Activated T-helper 1 cell treated with Interleukin-2 at 50 U/mL for 16 hours (primary cell): ENCODE measurements around the gene FASN.

ENCODE experiments used
- DNase-seq: peaks from one replicate; pipeline ENCODE4 v3.0.0-alpha.2; 2020; ENCODE audit warnings: low read depth

Gene FASN

DNA sequence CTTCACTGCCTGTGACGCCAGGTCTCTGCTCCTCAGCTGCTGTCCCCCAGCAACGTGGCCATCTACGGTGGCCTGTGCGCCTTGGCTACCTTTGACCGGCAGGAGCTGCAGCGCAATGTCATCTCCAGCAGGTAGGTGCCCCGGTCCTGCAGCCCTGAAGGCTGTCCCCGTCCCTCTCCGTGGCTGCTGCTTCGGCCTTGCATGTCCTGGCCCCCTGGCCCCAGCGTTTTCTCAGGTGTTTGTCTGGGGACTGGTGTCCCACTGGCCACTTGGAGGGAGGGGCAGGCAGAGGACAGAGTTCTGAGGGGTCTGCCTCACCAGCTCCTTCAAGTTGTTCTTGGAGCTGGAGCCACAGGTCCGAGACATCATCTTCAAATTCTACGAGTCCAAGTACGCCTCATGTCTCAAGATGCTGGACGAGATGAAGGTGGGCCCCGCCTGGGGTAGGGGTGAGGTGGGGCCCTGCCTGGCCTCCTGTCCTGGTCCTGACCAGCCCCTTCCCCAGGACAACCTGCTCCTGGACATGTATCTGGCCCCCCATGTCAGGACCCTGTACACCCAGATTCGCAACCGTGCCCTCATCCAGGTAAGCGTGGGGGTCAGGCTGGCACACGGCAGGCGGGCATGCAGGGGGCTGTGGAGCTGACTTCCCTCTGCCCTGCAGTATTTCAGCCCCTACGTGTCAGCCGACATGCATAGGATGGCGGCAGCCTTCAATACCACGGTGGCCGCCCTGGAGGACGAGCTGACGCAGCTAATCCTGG is 41.9 kb downstream of the FASN start:
- no peak for DNase-seq

DNA sequence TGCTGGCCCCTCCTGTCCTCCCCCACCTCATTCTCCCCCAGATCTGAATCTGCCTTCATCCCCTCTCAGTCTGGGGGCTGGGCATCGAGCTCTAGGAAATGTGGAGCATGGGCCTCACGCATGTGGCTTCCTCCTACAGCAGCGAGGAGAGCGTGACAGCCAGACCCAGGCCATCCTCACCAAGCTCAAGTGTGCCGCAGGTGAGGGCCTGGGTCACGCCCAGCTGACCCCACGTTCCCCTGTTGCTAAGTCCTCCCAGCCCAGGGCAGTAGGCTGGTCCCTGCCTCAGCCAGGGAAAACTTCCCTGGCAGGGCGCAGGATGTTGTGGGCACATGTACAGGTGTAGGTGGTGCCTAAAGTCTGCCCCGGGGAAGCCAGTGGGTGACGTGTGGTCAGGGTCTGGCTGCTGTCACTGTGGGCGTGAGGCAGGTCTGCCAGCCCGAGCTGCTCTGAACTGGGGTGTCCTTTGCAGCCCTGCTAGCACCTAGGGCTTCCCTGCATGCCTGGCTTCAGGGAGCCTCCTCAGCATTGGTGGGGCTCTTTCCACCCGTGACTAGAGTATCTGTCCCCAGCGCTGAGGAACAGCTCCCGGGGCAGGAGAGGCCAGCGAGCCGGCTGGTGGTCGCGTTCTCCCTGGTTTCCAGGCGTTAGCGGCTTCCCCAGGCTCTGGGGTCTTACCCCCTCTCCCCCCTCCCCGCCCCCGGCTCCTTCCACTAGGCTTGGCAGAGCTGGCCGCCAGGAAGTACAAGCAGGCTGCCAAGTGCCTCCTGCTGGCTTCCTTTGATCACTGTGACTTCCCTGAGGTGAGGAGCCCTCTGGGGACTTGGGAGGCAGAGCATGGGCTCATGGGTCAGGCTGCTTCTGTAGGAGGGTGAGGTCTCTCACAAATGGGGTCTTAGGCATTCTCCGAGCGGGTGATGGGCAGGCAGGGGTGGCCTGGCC is 42.7 kb downstream of the FASN start:
- DNase-seq, result no peak

DNA sequence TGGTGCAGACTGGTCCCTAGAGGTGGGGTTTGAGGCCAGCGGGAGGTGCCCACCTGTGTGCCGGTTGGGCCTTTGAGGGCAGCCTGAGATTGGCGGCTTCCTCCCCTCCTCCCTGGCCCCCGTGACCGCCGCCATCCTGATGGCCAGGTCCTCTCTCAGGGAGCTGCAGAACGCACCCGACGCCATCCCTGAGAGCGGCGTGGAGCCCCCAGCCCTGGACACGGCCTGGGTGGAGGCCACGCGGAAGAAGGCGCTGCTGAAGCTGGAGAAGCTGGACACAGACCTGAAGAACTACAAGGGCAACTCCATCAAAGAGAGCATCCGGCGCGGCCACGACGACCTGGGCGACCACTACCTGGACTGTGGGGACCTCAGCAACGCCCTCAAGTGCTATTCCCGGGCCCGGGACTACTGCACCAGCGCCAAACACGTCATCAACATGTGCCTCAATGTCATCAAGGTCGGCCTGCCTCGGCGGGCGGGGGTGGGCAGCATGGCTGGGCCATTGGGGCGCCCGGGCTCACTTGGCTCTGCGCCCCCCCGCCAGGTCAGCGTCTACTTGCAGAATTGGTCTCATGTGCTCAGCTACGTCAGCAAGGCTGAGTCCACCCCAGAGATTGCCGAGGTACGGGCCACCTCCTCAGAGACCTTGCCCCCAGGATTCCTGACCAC is 43.5 kb downstream of the FASN start:
- no peak for DNase-seq

DNA sequence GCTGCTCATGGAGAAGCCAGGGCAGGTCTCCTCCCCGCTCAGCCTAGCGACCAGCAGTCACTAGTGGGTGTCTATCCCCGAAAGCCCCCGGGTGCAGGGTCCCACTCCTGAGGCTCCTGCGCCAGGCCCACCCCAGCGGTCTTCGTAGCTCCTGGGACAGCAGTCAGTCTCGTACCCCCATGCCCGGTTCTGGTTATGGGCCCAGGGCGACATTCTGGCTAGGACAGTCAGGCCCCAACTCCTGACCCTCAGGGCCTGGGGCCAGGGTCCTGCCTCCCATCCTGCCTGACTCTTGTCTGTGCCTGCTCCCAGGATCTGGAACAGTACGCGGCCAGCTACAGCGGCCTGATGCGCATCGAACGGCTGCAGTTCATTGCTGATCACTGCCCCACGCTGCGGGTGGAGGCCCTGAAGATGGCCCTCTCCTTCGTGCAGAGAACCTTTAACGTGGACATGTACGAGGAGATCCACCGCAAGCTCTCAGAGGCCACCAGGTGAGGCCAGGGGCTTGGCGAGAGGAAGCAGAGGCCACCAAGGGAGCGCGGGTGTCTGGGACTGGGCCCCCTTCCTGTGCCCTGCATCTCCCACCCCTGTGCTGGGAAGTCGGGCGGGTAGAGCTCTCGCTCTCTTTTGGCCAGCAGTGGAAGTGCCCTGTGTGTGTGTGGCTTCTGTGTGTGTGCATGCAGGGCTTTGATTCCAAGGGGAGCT is 44.3 kb downstream of the FASN start:
- DNase-seq, result no peak

DNA sequence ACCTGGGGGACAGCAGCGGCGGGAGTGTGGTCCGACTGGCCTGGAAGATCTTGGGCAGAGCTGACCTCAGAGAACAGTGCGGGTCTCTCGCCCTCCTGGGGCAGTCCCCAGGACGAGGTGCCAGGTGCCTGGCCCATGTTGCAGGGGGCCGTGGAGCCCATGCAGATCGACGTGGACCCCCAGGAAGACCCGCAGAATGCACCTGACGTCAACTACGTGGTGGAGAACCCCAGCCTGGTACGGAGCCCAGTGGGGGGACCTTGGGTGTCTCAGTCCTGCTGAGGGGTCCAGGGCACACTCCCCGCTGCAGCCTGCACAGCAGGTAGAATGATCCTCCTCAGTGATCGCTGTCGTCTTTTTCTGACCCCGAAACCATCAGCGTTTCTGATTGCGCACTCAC is 44.9 kb downstream of the FASN start:
- no peak for DNase-seq

DNA sequence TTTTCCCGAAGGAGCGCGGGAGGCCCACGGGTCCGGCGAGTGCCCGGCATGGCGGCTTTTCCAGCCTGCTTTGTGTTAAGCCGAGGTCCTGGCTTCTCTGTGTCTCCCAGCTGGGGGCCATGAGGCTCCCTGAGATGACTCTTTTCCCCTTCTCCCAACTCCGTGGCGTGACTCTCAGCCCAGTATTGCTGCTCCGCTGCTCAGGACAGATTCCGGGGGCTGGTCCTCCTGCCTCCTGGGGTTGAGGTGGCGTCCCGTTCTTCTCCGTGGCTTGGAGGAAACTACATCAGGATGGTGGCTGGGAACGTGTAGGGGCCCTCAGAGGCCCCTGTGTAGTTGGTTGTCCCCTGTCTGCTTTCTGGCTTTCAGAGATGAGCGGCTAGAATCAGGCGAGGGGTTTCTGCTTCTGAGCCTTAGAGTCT is 45.4 kb downstream of the FASN start:
- DNase-seq, result no peak

DNA sequence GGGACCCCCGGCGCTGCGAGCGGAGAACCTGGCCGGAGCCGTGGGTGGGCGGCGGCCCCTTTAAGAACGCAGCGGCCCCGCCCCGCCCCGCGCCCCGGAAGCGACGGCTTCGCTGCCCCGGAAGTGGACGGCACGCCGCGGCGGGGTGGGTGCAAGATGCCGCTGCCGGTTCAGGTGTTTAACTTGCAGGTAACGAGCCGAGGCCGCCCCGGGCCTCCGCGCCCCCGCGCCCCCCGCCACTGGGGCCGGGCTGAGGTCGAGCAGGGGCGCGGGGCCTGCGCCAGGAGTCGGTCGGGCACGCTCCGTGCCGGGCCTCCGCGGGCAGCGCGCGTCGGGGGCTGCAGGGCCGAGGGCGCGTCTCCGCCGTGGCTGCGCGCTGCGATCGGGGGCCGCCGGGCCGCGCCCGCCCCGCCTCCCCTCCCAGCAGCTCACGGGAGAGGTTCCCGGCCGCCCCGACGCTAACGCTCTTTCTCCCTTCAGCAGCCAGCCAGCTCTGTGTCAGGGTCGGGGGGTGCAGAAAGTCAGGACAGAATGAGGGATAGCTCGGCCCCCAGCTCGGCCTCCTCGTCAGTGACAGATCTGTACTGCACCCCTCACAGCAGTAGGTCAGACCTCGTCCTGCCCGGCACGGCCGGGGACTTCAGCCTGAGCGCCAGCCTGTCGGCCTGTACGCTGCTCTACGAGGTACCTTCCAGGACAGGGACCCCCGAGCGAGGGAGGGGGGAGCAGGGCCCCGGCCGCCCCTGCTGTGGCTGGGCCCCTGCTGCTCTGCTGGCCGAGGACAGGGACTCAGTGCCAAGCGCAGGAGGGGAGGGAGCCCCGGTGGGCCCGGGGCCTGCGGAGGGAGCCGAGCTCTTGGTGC is 46.0 kb downstream of the FASN start, which contains the start of the genes GPS1 and RFNG:
TSS of gene GPS1 (plus strand) at position 123 of the 862 bp plus-strand sequence. CDS start at position 157, 34 bp downstream.
TSS of gene RFNG (minus strand) at position 36 of the 862 bp plus-strand sequence. CDS start 45 bp downstream, outside the sequence.
- DNase-seq, result peak; percentile 76

DNA sequence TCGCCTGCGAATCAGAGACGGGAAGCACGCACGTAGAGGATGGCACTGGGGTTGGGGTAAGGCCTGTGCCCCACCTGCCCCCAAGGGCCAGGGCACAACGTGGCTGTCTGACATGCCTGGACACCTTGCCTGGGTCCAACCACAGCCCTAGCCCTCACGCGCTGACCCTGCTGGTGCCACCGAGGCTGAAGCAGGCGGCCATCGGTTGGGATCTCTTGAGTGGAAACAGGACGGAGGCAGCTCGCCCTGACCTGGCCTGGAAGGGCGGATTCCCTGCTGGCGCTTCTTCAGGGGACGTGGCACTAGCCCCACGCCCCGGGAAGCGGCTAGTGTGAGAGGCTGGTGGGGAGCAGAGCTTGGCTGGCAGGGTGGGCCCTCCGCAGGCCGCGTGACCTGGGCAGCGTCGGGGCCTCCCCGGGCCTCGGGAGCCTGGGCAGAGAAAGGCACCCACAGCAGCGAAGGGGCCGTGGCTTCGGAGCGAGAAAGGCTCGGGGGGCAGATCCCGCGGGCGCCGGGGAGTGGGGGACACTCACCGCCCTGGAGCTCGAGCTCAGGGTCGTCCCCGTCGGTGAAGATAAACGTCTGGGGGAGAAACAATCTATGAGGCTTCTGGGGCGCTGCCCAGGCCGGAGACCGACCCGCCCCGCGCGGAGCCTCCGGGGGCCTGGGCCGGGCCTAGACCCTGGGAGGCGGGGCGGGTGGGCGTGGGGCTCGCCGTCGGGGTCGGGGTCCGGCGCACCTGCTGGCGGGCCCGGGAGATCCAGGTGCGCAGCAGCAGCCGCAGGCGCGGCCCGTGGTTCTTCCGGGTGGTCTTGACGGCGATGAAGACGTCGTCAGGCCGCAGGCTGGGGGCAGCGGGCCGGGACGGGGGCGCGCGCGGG is 47.0 kb downstream of the FASN start:
- no peak for DNase-seq

DNA sequence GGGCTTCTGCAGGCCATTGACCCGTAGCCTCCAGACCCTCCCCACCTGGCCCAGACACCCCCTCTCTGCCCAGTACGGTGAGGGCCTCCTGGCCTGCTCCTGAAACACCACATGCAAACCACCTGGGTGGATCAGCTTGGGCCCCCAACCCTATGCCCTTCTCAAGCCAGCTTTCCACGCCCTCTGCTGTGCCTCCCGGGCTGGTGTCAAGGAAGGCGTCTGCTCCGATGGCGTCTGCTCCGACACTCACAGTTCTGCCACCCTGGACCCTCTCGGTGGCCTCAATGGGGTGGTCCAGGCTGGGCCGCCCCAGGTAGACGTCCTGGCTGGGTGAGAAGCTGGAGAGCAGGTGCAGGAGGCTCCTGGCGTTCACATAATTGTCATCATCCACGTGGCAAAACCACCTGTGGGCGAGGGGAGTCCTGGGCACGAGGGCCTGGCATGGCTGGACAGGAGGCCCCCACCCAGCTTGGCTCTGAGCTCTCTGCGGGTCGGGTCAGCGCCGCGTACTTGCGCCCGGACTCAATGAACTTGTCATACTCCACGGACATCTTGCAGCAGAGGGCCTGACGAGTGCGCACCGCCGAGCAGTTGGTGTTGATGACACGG is 47.8 kb downstream of the FASN start:
- no peak for DNase-seq

DNA sequence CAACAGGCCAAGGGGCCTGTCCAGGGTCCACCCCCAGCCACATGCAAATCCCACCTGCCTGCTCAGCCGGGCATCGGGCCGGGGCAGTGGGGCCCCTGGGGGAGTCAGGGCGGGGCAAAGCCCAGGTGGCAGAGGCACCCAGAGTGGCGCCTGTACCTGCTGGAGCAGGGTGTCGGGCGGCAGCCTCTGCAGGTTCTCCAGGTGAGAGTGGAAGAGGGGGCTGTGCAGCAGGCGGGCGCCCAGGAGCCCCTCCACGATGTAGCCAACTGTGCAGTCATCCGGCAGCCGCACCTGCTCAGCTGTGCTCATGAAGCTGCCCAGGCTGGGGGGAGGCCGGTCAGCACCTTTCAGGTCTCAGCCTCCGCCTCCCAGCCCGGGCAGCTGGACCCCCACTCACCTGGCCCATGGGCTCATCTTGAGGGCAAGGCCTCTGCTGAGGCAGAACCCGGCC is 48.5 kb downstream of the FASN start:
- DNase-seq, result no peak

DNA sequence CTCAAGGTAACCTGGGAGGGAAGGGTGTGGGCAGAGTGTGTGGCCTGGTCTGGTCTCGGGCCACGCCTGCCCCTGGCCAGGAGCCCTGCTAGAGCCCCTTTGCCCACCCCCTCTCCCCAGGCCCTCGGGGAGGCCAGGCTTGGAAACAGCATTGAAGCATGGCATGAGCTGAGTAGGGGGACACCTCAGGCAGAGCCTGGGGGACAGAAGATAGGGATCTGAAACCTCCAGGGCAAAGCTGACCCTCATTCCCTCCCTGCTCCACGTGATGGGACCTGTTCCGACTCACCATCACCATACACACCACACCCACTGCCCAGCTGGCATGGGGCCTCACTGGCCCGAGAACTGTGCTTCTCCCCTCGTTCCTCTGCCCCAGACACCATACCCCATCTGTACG is 48.9 kb downstream of the FASN start:
- DNase-seq, result no peak

DNA sequence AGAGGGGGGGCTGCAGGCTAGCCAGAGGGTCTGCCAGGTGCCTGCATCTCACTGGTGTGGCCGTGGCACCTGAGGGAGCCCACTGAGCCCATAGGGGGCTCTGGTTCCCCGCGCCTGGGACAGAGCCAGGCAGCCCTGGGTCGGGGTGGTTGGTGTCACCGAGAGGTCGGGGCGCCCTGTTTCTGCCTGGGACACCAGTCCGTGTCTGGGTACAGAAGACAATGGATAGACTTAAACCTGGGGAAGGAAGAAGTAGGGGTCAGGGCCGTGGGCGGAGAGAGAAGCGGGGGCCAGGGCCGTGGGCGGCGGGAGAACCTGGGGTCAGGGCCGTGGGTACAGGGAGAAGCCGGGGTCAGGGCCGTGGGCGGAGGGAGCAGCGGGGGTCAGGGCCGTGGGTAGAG is 49.5 kb downstream of the FASN start:
- no peak for DNase-seq

DNA sequence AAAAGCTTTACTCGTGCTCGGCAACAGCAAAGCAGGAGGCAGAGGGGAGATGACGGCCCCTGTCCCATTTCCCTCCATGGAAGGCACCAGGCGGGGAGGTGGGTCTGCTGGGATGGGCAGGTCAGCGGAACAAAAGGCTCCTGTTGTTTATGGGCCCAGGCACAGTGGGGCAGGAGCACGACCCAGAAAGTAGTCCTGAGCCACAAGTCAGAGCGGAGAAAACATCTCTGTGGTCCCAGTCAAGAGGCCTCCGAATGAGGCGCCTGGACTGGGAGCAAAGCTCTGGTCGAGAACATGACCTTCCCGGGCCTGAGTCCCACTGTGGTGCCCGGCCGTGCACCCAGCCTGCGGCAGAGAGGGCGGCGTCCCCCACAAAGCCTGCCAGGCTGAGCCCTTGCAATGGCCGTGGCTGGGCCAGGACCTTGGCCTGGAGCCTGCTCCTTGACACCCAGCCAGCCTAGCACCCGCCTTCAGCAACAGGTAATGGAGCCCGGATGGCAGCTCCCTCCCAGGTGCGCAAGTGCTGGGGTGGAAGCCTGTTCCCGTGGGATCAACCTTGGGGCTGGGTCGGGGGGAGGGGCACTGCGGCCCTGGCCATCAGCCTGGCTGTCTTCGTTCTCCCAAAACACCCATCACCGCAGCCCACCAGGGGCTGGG is 50.0 kb downstream of the FASN start:
- DNase-seq, result no peak

DNA sequence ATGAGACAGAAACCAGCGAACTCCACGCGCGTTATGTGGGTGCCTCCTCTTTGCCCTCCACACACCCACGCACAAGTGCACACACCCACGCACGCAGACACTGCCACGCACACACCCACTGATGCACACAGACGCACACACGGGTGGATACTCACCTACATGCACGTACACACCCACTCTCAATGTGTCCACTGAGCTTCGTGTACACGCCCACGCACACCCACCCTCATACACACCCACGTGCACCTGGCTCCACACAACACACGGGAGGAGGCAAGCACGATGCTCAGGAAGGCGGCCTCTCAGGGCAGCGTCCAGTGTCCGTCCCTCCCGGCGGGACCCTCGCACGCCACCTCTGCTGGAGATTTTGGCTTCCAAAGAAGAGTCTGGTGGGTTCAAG is 50.7 kb downstream of the FASN start:
- DNase-seq, result no peak

DNA sequence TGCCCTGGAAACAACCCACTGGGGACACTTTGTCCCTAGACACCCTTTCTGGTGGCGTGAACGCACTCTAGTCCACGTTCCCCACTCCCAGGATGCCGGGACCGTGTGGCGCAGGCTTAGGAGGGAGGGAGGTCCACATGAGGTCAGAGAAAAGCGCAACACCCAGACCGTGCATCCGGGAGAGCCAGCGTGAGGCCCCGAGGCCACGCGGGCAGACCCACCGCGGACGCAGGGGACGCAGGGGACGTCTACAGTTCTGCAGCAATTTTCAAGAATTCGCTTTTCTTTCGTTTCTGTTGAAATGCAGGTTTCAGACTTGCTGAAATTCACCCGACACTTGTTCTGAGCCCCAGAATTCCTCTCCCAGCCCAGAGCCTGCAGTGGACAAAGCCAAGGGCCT is 51.1 kb downstream of the FASN start:
- DNase-seq, result no peak

DNA sequence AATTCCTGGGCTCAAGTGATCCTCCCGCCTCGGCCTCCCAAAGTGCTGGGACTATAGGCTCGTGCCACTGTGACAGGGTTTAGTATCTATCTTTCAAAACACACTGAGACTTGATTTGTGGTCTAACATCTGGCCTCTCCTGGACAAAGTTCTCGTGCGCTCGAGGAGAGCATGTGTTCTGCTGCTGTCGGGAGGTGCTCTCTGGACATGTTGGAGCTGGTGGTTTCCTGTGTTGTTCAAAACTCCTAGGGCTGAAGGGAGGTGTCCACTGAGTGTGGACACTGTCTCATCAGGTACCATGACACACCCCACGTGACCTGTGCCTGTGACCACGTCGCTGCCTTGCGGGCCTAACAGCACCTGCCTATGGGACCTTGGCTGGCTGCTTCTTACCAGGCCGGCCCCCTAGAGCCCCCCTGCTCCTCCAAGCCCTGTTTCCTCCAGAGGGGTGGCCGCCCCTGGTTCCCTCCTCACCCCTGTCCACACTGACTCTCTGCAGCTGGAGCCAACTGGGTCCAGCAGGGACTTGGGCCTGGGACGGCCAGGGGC is 52.0 kb downstream of the FASN start:
- no peak for DNase-seq

DNA sequence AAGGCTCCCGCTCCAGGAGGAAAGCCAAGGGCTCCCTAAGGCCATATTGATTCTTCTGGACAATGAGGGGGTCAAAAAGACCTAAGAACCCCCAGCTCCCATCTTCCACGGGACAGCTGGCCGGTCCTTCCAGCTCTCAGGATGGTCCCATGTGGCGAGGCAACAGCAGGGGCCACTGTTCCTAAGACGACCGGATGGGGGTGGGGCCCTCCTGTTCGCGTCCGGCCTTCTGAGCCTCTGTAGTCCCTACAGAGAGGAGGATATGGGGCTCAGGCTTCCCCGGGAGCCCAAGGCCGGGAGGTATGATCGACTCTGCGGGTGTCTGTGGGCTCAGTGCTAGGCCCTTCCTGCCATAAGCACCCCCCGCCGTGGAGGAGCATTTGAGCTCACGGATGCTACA is 54.5 kb downstream of the FASN start:
- DNase-seq, result no peak

DNA sequence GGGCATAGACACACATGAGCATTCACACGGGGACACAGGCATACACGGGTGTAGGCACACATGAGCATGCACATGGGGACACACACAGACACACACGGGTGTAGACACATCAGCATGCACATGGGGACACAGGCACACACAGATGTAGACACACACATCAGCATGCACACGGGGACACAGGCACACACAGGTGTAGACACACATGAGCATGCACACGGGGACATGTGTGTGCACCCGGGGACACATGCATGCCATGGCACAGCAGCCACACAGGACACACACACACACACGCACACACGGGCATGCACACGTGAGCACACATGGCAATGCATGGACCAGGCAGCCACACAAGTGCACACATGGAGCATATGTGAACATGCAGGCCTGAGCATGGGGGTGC is 55.4 kb downstream of the FASN start:
- no peak for DNase-seq
